ENCODE results near the gene CCDC192. TPM values are rescaled to one million over a fixed set of nuclear protein-coding genes. Genes with fewer than 3 reads are reported as not detected.

Gene CCDC192
- total and polyA plus RNA-seq, 2 donors (not counting 3 experiments of a cell fraction or from before 2014, with no cell fraction given) = not detected

DNA sequence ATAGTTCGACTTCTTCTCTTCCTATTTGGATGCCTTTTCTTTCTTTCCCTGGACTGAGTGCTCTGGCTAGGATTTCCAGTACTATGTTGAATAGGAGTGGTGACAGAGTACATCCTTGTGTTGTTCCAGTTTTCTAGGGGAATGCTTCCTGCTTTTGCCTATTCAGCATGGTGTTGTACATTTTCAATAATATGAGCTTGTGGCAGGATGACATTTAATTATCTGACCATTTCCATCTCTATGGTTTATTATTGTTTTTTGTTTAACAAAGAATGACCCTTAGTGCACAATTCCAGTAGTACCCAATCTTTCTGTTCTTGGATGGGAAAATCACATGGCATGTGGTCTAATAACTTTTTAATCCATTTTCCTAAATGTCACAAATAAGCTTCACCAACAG is 244.8 kb downstream of the CCDC192 start:
- CTCF ChIA-PET = interaction anchor here (1.0 to 1.5 kb wide), 4 partner anchors 10 to 70 kb away, joined by 3 to 5 read pairs (median 4); no protein-coding TSS in a partner anchor
- dilution Hi-C loops (cut with MboI; ENCODE audit: extremely low pct_ligation_motif_present, low sequenced_read_pairs) = no loop called here
- Histone ChIP-seq H3K4me2 (ENCODE audit: insufficient read depth, low read length) (no peak overlapping the region), H3K79me2 (ENCODE audit: control insufficient read depth, insufficient read depth, low read length) (no peaks in the 10 kb centered on the region), H4K20me1 (replicated peaks; ENCODE audit: control insufficient read depth, extremely low read depth, insufficient read depth, low read length) (no peaks in the 10 kb centered on the region), H3K4me3 (replicated peaks in 1 of 3; ENCODE audit: insufficient read depth in 1 of 3, low read depth in 1 of 3, low read length in 3 of 3) (no peak overlapping the region), H3K27me3 (ENCODE audit: control insufficient read depth in 2 of 2, insufficient read depth in 2 of 2, low read length in 2 of 2) (no peaks in the 10 kb centered on the region), H3K36me3 (ENCODE audit: control insufficient read depth in 2 of 2, extremely low read depth in 1 of 2, insufficient read depth in 2 of 2, low read length in 2 of 2) (no peaks in the 10 kb centered on the region), H3K27ac (ENCODE audit: insufficient read depth, low read depth, low read length) (no peak overlapping the region), H3K9ac (replicated peaks; ENCODE audit: extremely low read depth, insufficient read depth, low read length) (no peak overlapping the region), H3K4me1 (ENCODE audit: control insufficient read depth, extremely low read depth, insufficient read depth, low read length) (peaks cover 3% of the 10 kb centered on the region), H3K9me1 (replicated peaks; ENCODE audit: control insufficient read depth, extremely low read depth, insufficient read depth, low read length) (no peaks in the 10 kb centered on the region), H3K9me3 (replicated peaks; ENCODE audit: control insufficient read depth, insufficient read depth, low read length) (no peaks in the 10 kb centered on the region), H2AFZ (ENCODE audit: low read depth, low read length) (no peak overlapping the region)
- TF ChIP-seq, protein P1, sequence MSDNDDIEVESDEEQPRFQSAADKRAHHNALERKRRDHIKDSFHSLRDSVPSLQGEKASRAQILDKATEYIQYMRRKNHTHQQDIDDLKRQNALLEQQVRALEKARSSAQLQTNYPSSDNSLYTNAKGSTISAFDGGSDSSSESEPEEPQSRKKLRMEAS (IDR thresholded peaks at IDR 0.05; ENCODE audit: insufficient read depth, insufficient read length) = no peak
- TF ChIP-seq GATA2 (IDR thresholded peaks at IDR 0.05; ENCODE audit: insufficient read depth, insufficient read length, low read depth, low read length) = no peak
- POLR2A ChIA-PET = no interaction called here
- DNase-seq (ENCODE audit: low read depth, low spot score) (no peak), FAIRE-seq (no peak)
- intact Hi-C loops (cut with micrococcal nuclease) = no loop called here
- no TSS peak for BruUV-seq (replicated peaks)

DNA sequence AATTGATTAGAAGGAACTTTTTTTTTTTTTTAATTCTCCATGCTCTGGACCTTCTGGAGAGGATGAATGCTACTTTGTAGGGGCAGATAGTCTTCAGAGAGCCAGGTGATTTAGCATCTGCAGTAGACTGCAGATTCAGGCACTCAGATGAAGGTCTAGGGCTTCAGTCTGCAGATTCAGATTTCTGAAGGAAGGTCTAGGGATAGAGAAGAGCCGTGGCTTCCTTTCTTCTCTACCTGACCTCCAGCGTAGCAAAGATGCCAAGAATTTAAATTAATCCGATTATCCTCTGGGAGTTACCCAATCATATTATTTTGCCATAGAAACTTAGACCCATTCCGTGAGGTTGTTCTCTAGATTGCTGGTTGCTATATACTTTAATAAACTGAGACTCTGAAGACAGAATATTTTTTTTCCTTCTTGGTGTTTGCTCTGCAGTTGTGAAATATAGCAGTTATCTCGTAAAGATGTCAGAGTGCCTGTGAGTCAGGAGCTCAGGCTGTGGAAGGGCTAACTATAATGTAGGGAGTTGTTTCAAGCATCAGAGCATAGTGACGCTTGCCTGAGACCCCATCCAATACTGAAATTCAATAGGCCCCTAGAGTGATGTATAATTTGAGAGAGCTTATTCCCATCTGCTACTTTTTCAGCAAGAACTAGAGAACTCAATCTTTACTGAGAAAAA is 247.7 kb downstream of the CCDC192 start:
- Histone ChIP-seq H3K4me1 (ENCODE audit: control insufficient read depth, extremely low read depth, insufficient read depth, low read length) (no peaks in the 10 kb centered on the region), H3K4me3 (replicated peaks in 1 of 3; ENCODE audit: insufficient read depth in 1 of 3, low read depth in 1 of 3, low read length in 3 of 3) (no peak overlapping the region), H3K9me3 (replicated peaks; ENCODE audit: control insufficient read depth, insufficient read depth, low read length) (no peaks in the 10 kb centered on the region), H3K4me2 (ENCODE audit: insufficient read depth, low read length) (no peak overlapping the region), H3K36me3 (ENCODE audit: control insufficient read depth in 2 of 2, extremely low read depth in 1 of 2, insufficient read depth in 2 of 2, low read length in 2 of 2) (no peaks in the 10 kb centered on the region), H3K79me2 (ENCODE audit: control insufficient read depth, insufficient read depth, low read length) (no peaks in the 10 kb centered on the region), H3K9me1 (replicated peaks; ENCODE audit: control insufficient read depth, extremely low read depth, insufficient read depth, low read length) (no peaks in the 10 kb centered on the region), H3K27ac (ENCODE audit: insufficient read depth, low read depth, low read length) (no peak overlapping the region), H3K27me3 (ENCODE audit: control insufficient read depth in 2 of 2, insufficient read depth in 2 of 2, low read length in 2 of 2) (no peaks in the 10 kb centered on the region), H2AFZ (ENCODE audit: low read depth, low read length) (no peak overlapping the region), H4K20me1 (replicated peaks; ENCODE audit: control insufficient read depth, extremely low read depth, insufficient read depth, low read length) (no peaks in the 10 kb centered on the region), H3K9ac (replicated peaks; ENCODE audit: extremely low read depth, insufficient read depth, low read length) (no peak overlapping the region)
- dilution Hi-C loops (cut with MboI; ENCODE audit: extremely low pct_ligation_motif_present, low sequenced_read_pairs) = no loop called here
- TF ChIP-seq EZH2 (IDR thresholded peaks at IDR 0.05; ENCODE audit: borderline replicate concordance, low read depth, low read length, severe bottlenecking) = no peak
- TF ChIP-seq, protein P1 (IDR thresholded peaks at IDR 0.05; ENCODE audit: insufficient read depth, insufficient read length) = no peak
- no peak for TF ChIP-seq POLR2AphosphoS5 (IDR thresholded peaks at IDR 0.05; ENCODE audit: insufficient read depth, low read depth, low read length)
- no peak for TF ChIP-seq JUN (IDR thresholded peaks at IDR 0.05; ENCODE audit: borderline replicate concordance, insufficient read depth, insufficient read length, low read depth)
- TF ChIP-seq, protein P2, sequence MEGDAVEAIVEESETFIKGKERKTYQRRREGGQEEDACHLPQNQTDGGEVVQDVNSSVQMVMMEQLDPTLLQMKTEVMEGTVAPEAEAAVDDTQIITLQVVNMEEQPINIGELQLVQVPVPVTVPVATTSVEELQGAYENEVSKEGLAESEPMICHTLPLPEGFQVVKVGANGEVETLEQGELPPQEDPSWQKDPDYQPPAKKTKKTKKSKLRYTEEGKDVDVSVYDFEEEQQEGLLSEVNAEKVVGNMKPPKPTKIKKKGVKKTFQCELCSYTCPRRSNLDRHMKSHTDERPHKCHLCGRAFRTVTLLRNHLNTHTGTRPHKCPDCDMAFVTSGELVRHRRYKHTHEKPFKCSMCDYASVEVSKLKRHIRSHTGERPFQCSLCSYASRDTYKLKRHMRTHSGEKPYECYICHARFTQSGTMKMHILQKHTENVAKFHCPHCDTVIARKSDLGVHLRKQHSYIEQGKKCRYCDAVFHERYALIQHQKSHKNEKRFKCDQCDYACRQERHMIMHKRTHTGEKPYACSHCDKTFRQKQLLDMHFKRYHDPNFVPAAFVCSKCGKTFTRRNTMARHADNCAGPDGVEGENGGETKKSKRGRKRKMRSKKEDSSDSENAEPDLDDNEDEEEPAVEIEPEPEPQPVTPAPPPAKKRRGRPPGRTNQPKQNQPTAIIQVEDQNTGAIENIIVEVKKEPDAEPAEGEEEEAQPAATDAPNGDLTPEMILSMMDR (IDR thresholded peaks at IDR 0.05; ENCODE audit: extremely low read depth in 1 of 2, insufficient read depth in 1 of 2, low read depth in 1 of 2, low read length in 2 of 2) = no peak
- TF ChIP-seq POLR2A (IDR thresholded peaks at IDR 0.05; ENCODE audit: low read depth, low read length) = no peak
- no peak for TF ChIP-seq MYC (IDR thresholded peaks at IDR 0.05; ENCODE audit: low read depth, low read length)
- no peak for TF ChIP-seq GATA2 (IDR thresholded peaks at IDR 0.05; ENCODE audit: insufficient read depth, insufficient read length, low read depth, low read length)
- TF ChIP-seq FOS (IDR thresholded peaks at IDR 0.05; ENCODE audit: borderline replicate concordance, insufficient read depth, low read length) = no peak
- ChIA-PET CTCF (interaction anchor here (0.9 to 1.2 kb wide), 2 partner anchors 8 to 141 kb away, joined by 4 to 5 read pairs; no protein-coding TSS in a partner anchor), POLR2A (no interaction called here)
- DNase-seq (ENCODE audit: low read depth, low spot score) (no peak), FAIRE-seq (no peak)
- no TSS peak for BruUV-seq (replicated peaks)
- intact Hi-C loops (cut with micrococcal nuclease) = no loop called here

Measured in endothelial cell of umbilical vein (primary cell).